Stimulated activated CD8-positive, alpha-beta memory T cell treated with anti-CD3 and anti-CD28 coated beads, Interleukin-4, amount 100 ng/mL, for 48 hours (primary cell): ENCODE measurements around the gene HPCAL1.

Experiments used
- DNase-seq: peaks from one replicate; pipeline ENCODE4 v3.0.0-alpha.2; 2020

The HPCAL1 gene

DNA sequence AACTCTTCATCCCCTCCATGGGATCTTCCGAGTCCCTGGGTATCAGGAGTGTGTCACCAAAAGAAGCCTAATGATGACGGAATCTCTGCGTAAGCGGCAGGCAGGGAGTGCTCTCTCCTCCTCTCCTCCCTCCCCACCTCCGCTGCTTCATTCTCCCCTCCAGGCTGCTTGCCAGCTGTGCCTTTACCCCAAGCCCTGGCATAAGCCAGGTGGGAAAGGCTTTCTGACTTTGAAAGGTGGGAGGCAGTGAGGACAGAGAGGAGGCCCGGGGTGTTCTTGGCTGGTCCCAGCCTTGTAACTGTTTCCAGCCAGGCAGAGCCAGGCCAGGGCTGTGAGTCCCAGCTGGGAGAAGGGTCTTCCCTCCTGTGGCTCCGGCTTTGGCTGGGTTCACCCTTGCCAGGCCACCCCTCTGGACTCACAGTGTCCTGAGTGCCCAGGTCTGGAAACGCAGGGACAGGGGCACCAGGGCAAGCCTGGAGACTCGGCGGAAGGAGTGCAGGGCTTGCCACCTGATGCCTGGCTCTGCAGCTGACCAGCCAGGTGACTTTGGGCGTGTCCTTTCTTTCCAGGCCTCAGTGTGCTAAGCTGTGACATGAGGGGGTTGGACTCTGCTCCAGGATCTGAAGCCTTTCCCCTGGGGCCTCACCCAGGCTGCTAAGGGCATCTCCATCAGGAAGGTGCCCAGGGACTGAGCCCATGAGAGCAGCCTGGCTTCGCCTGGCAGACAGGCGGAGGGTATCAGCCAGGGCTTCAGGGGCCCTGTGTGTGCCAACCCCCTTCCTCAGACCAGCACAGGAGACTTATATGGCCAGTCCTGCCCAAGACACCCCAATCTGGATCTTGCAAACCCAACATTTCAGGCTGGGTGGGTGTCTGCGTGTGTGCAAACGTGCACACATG, 32.7 kb upstream of the HPCAL1 start:
- no peak for DNase-seq

DNA sequence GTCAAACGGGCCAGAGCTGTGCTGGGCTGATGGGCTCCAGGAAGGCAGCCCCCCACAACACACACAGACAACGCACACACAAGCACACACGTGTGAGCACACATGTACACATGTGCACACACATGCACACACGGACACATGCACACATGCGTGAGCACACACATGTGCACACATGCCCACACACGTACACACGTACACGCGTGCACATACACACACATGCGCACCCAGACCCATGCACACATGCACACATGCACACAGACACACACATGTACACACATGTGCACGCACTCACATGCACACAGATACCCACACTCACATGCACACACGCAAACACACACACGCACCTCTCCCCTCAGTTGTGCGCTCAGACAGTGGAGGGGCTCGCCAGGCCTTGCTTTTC, 31.2 kb upstream of the HPCAL1 start:
- no peak for DNase-seq

DNA sequence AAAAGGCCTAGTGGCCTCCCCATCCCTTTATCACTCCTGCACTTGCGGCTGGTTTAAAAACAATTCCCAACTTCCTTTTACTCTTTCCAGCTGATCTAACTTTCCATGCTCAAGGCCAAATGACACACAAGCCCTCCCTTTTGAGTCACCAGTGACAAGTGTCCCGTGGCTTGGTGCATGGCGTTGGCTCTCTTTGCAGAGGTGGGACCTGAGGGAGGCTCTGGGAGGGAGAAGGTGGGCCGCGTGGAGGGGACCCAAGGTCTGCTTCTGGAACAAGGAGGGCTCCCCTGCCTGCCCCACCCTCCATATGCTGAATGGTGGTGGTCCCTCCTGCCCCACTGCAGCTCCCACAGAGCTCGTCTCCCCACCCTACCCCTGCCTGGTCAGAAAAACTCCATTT, 30.8 kb upstream of the HPCAL1 start:
- no peak for DNase-seq

DNA sequence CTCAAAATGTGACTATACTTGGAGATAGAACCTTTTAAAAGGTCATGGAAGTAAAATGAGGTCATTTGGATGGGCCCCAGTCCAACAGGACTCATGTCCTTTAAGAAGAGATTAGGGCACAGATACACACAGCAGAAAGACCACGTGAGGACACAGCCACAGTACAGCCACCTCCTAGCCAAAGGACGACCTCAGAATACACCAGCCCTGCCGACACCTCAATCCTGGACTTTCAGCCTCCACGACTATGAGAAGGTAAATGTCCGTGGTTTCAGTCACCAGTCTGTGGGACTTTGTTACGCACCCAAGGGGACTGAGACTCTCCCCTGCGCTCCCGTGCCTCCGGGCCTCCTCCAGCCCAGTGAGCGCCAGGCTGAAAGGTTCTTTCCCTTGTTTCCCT, 30.2 kb upstream of the HPCAL1 start:
- no peak for DNase-seq

DNA sequence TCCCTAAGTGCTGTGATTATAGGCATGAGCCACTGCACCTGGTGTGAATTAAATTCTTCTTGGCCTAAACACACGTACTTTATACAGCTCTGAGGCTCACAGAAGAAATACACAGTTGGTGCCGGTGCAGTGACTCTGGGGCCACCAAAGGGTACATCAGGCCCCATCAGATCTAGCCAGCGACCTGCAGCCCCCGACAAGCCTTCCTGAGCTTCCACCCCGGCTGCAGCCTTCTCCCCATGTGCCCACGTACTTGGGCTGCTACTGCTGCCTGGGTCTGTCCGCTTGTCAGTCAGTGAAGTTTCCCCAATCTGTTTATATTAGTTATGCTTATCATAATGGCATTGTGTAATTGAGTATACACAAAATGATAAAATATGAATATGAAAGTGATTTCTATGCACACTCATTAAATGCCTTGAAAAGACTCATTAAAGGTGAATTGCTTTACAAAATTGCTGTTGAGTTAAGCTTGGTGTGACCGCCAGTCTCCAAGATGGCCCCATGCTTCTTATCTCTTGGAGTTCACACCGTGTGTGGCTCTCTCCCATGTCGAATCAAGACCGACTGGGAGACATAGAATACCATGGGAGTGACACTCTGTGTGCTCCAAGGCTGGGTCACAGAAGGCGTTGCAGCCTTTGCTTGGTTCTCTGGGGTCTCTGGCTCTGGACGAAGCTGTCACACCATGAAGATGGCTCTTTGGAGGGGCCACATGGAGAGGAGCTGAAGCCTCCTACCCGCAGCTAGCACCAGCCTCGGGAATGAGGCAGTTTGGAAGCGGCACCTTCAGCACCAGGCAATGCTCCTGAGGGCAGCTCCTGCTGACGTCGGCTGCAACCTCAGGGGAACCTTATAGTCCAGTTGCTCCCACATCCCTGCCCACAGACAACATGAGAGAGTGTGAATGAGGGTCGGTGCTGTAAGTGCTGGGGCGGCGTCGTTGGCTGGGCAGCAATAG, 29.2 kb upstream of the HPCAL1 start:
- DNase-seq: no peak

DNA sequence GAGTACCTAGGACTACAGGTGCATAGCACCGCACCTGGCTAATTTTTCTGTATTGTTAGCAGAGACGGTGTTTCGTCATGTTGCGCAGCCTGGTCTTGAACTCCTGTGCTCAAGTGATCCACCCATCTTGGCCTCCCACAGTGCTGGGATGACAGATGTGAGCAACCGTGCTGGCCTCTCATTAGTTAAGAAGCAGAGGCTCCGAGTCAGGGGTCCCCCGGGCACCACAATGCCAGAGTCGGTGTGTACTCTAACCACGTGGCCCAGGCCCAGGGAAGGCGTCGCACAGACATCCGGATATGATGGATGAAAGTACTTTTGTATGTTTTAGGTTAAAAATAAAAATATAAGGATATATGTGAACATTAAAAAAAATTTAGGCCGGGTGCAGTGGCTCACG, 28.3 kb upstream of the HPCAL1 start:
- DNase-seq: no peak

DNA sequence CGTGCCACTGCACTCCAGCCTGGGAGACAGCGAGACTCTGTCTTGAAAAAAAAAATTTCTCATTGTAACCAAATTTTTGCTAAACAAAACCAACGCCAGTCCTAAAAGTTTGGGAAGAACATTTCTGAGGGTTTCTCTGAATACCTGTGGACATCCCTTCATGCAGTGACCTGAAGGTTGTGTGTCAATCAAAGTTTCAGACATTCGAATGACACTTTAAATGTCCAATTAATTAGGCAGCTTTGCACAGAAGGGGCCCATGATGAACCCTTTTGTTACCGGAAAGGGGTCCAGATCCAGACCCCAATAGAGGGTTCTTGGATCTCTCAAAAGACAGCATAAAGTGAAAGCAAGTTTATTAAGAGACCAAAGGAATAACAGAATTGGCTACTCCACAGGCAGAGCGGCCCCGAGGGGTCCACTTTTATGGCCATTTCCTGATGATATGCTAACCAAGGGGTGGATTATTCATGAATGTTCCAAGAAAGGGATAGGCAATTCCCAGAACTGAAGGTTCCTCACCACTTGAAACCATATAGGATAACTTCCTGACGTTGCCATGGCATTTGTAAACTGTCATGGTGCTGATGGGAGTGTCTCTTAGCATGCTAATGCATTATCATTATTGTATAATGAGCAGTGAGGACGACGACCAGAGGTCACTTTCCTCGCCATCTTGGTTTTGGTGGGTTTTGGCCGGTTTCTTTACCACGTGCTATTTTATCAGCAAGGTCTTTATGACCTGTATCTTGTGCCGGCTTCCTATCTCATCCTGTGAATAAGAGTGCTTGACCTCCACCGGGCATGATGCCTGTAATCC, 27.5 kb upstream of the HPCAL1 start:
- no peak for DNase-seq

DNA sequence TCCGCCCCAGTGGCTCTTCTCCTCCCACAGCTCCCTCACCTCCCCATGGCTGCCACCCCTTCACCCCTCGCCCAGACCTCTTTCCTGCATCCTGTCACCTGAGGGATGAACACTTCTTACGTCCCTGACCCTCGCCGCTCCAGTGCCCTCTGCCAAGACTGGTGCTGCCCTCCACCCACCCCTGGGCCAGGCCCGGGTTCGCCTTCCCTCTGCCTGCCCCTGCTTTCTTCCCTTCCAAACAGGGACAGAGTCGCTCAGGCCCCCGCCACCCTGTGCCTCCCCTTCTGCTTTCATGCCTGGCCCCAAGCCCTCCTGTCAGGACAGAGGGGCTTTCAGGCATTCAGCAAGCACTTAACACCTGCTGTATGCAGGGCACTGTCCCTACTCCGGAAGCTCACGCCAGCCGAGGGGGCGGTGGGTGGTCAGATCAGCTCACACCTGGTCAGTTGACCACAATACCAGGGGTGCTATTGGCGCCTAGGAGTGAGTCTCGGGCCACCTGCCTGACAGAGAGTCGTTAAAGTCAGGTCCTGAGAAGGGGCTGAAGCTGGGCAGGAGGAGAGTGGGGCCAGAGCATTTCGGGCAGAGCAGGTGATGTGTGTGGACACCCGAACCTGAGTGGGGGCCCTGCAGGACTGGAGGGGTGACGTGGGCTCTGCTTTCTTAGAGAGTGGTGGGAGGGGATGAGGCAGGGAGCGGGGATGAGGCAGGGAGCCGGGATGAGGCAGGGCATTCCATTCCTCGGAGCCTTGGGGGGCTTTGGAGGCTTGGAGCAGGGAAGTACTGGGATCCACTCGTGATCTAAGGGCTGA, 26.0 kb upstream of the HPCAL1 start:
- no peak for DNase-seq

DNA sequence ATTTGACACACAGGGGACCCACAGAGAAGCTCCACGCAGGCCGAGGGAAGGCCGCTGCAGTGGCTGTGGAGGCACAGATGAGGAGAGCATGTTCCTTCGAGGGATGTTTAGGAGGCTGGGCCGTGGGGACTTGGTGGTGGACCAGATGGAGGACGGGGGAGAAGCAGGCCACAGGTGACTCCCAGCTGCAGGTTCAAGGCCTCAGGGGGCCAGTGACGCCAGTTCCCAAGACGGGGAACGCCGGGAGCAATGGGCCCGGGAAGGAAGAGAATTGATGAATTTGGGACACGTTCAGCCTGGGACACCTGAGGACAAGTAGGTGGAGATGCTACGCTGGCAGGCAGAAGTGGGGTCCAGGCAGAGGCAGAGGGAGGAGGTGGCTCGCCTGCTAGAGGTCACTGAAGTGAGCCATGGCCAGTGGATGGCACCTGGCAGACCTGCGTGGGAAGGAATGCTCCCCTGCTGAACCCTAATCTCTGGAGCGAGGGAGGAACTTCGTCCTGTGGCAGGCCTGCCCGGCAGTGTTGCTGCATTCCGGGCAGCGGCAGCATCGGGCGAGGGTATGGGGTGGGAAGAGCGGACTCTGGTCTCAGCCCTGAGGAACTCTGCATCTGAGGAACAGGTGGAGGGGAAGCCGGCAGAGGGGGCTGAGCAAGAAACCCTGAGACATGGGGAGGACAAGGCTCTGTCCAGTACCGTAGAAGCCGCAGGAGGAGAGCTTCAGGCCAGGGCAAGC, 25.2 kb upstream of the HPCAL1 start:
- DNase-seq: no peak

DNA sequence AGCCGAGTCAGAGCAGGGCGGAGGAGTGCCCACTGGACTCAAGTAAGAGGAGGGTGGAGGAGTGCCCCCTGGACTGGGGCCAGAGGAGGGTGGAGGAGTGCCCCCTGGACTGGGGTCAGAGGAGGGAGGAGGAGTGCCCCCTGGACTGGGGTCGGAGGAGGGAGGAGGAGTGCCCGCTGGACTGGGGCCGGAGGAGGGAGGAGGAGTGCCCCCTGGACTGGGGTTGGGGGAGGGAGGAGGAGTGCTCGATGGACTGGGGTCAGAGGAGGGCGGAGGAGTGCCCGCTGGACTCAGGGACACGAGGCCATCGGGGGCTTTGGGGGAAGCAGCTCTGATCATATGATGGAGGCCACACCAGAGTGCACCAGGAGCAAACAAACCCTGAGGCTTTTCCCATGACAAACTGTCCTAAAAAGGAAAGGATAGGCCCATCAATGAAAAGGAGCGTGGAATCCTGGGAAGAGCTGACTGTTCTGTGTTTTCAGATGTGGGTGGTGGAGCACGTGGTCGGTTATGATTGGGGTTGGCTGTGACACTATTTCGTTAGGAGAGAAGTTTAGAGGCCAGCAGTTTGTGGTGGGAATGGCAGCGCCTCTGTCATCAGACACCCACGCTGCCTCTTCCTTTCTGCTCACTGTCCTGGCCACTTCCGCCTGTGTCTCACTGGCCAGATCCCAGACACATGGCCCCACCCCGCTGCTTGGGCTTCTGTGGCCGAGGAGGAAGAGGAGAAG, 24.5 kb upstream of the HPCAL1 start:
- DNase-seq: peak; percentile 55

DNA sequence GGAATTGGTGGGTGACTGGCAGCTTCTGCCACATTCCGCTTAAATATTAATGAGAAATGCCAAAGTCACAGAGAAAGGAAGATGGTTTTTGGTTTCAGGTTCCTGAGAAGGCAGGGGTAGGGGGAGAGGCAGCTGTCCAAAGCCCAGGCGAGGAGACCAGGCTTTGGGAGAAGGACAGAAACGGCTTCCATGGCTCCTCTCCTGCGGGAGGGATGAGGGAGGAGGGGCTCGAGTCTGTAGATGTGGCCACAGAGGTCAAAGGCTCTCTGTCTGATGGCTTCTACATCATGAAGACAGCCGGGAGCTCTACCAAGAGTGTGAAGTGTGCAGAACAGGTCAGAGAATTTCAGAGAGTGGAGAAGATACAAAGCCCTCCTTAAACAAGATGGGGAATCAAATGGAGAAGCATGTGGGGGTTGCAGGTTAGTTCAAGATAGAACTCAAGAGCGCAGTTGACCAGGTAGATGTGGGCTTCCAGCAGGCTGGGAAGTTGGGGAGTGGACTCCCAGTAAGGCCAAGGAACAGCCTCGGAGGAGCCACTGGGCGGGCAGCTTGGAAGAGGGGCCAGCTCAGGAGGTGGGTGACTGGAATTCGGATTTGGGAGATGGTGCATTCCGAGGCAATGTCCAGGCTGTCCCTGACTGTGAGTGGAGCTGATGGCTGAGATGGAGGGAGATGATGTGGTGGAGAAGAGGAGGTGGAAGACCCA, 23.8 kb upstream of the HPCAL1 start:
- DNase-seq: no peak

DNA sequence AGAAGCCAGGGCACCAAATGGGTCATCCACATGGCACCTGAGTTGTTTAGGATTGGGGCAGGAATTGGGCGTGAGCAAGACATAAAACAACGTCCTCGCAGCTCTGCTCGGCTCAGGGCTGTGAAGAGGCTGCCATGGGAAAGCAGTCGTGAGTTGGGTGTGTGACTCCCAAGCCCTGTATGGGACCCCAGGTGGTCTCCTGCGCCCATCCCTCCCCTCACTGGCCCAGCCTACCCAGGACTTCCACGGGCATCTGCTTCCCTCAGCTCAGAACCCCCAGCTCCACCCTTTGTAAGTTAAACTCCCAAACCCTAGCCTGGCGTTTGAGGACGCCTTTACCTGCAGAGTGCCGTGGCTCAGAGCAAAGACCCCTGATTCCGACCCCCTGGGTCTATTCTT, 23.2 kb upstream of the HPCAL1 start:
- no peak for DNase-seq

DNA sequence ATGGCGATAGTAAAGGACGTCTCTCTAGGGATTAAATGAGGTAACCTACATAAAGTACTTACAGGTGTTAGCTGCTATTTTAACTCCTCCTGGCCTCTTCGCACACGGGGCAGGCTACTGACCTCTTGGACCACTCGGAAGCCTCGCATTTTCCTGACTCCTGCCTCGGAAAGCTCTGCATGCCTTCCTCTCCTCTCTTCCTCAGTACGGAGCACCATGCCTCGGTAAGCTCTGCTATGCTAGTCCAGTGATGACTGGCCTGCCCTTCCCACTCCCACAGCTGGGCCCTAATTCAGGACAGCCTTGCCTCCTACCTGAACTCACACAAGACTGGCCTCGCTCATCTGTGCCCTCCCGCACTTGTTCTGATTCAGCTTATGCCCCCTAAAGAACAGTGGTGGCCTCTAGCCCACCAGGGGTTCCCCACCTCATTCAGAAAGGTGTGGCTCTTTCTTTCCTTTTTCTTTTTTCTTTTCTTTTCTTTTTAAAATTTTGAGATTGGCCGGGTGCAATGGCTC, 22.7 kb upstream of the HPCAL1 start:
- no peak for DNase-seq

DNA sequence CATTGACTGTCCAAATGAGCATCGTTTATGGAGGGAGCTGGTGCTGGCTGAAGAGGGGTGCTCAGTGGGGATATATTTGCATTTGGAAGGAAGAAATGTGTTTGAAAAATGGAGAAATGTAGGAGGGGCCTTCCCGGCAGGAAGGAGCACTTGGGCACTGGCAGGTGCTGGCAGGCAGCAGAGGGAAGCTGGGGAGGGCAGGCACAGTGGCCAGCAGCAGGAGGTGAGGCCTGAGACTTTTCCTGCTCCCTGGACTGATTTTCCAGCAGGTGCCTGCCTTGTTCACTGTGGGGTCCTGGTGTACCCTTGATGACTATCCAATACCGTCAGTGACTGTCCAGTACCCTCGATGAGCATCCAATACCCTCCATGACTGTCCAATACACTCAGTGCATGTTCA, 20.8 kb upstream of the HPCAL1 start:
- DNase-seq: no peak

DNA sequence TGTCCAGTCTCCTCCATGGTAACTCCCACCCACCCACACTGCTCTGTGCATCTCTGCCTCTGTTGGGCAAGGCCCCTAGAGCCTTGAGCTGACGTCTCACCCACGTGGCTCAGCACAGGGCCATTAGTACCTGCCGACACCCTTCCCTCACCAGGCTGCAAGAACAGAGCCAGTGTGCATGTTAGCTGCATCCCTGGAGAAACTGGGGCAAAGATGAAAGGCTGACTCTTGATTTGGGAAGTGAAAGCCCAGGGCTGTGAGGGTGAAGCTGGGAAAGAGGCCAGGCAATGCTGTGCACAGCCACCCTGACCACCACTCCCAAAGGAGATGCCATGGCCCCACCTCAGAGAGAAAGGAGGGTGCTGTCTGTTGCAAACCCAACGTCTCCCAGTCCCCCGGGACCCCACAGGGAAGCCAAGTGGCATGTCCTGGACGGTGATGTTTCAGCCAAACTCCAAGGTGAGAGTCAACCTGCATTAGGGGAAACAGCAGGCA, 20.0 kb upstream of the HPCAL1 start:
- no peak for DNase-seq

DNA sequence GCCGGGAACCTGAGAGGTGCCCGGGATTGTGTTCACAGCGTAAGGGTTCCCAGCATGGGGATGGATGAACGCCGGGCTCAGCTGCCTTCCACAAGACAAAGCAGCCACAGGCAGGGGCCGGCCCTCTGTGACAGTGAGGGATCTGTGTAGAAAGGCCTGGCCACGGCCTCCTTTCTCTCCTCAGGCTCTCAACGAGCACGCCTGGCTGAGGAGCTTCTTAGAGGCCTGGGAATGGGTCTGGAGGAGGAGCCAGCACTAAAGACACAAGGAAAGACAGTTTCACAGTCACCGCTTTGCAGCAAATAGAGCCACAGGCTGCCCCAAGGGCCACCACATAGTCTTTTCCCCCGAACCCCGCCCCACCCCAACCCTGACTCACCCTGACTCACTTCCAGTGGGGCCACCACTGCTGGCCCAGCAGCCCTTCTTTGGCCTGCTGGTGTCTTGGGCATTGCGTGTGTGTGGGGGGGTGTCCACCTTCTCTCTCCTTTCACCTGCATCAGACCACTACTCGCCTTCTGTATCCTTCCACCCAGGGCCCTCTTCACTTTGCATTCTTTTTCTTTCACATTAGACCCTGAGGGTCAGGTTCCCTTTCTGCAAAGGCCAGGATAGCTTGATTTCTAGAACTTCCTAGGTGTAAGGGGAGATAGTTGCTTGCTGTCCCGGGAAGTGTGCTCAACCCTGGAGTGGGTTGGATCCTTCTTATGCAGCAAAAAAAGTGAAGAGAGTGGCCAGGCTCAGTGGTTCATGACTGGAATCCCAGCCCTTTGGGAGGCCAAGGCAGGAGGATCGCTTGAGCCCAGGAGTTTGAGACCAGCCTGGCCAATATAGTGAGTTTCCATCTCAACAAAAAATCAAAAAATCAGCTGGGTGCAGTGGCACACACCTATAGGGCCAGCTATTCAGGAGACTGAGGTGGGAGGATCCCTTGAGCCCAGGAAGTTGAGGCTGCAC, 19.3 kb upstream of the HPCAL1 start:
- DNase-seq: peak; percentile 40

DNA sequence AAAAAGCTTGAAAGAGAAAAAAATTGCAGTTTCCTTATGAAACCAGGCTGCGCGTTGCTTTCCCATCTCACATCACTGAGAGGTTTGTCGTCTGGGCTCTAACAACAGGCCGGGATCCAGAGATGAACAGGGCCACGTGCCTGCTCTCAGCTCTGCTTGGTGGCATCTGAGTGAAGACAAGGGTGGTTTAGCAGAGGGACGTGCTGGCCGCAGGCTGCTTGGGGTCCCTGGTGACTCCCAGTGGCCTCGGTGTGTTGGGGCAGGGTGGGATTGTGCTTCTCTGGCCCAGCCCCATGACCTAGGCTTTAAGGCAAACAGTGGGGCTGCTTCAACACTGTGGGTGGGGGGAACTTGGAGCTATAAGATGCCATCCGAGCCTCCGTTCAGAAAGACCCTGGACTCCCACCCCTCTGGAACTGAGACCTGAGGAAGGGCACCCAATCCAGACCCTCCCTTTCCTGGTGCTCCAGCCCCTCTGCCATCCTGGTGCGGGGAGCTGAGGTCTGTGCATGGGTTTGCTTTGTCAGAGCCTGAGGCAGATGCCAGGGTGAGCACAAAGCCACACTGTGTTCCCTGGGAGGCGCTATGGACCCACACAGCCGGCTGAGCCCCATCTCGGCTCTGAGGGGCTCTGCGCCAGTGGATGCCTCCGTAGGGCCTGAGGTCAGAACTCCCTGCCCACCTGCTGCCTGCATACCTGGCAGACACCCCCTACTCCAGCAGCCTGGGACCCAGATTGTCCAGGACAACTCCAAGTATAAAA, 18.4 kb upstream of the HPCAL1 start:
- no peak for DNase-seq

DNA sequence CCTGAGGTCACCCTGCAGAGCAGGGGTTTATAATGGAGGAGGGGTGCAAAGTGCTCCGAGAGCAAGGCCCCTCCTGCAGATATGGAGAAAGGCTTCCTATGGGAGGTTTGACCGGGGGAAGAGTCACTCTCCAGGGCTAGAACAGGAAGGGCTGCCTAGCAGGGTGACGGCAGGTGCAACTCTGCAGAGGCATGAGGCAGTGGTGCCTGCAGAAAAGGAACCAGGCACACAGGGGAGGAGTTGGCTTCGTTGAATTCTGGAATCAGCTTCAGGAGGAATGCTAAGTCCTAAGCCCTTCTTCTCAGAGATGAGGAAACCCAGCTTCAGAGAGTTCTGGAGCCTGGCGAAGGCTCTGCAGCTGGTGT, 17.5 kb upstream of the HPCAL1 start:
- no peak for DNase-seq
